SK-N-SH treated with all-trans-retinoic acid at 6 μM for 48 hours (cell line): ENCODE results near the gene SLC25A25.
A peak's percentile ranks its signal among the peaks of the same experiment; 100 is the strongest.
"Not testable (repeated sequence)": the region's sequence is repeated elsewhere in the genome, so short reads cannot be mapped to it uniquely, and the experiment has no call there.

Experiments
- ATAC-seq: fragments of 200-7000 bp; cut with Tn5 transposase; 3 replicates; pipeline ENCODE4 v1.9.1; 2020; ENCODE audit warnings: mild to moderate bottlenecking, moderate library complexity
- ARNTL ChIP-seq: fragments of 450-650 bp; formaldehyde crosslinking; IDR thresholded peaks from 2 replicates; pipeline ENCODE4 v1.5.0; 2020; ENCODE audit warnings: low read depth, mild to moderate bottlenecking, moderate library complexity, borderline replicate concordance
- BACH2 ChIP-seq: fragments of 250-450 bp; sonication (Bioruptor Pico); IDR thresholded peaks from 2 replicates; pipeline ENCODE4 v1.9.0; 2021; ENCODE audit warnings: mild to moderate bottlenecking, borderline replicate concordance
- CSDC2 ChIP-seq: fragments of 250-450 bp; sonication (Bioruptor Pico); IDR thresholded peaks from 2 replicates; pipeline ENCODE4 v1.5.0; 2020; ENCODE audit warnings: mild to moderate bottlenecking, moderate library complexity
- CSRNP3 ChIP-seq: fragments of 250-450 bp; sonication (Bioruptor Pico); IDR thresholded peaks from 2 replicates; pipeline ENCODE4 v1.5.1; 2021; ENCODE audit warnings: mild to moderate bottlenecking, moderate library complexity
- GLIS3 ChIP-seq: fragments of 250-450 bp; sonication (Bioruptor Pico); IDR thresholded peaks from 2 replicates; pipeline ENCODE4 v1.5.0; 2020; ENCODE audit warnings: mild to moderate bottlenecking, moderate library complexity
- ISL1 ChIP-seq: fragments of 250-450 bp; sonication (Bioruptor Pico); IDR thresholded peaks from 2 replicates; pipeline ENCODE4 v2.1.2; 2022; ENCODE audit warnings: mild to moderate bottlenecking, moderate library complexity
- OSR1 ChIP-seq: fragments of 250-450 bp; sonication (Bioruptor Pico); IDR thresholded peaks from 2 replicates; pipeline ENCODE4 v1.8.0; 2022; ENCODE audit warnings: moderate library complexity, mild to moderate bottlenecking, inconsistent platforms
- PATZ1 ChIP-seq: fragments of 250-450 bp; sonication (Bioruptor Pico); IDR thresholded peaks from 2 replicates; pipeline ENCODE4 v1.8.0; 2020; ENCODE audit warnings: mild to moderate bottlenecking, moderate library complexity, borderline replicate concordance
- POU6F1 ChIP-seq: fragments of 250-450 bp; sonication (Bioruptor Pico); IDR thresholded peaks from 2 replicates; pipeline ENCODE4 v1.8.0; 2021; ENCODE audit warnings: low read depth, mild to moderate bottlenecking, moderate library complexity, borderline replicate concordance
- PPARA ChIP-seq: fragments of 250-450 bp; sonication (Bioruptor Pico); IDR thresholded peaks from 2 replicates; pipeline ENCODE4 v1.5.0; 2020; ENCODE audit warnings: mild to moderate bottlenecking, borderline replicate concordance
- RARB ChIP-seq: fragments of 250-450 bp; sonication (Bioruptor Pico); IDR thresholded peaks from 2 replicates; pipeline ENCODE4 v1.8.0; 2021; ENCODE audit warnings: mild to moderate bottlenecking, moderate library complexity
- SNAI2 ChIP-seq: fragments of 250-450 bp; sonication (Bioruptor Pico); IDR thresholded peaks from 2 replicates; pipeline ENCODE4 v1.5.0; 2020; ENCODE audit warnings: mild to moderate bottlenecking, moderate library complexity
- TCF4 ChIP-seq: fragments of 250-450 bp; sonication (Bioruptor Pico); IDR thresholded peaks from 2 replicates; pipeline ENCODE4 v1.8.0; 2021; ENCODE audit warnings: mild to moderate bottlenecking, moderate library complexity, borderline replicate concordance
- TOX ChIP-seq: fragments of 250-450 bp; sonication (Bioruptor Pico); IDR thresholded peaks from 2 replicates; pipeline ENCODE4 v1.8.0; 2021; ENCODE audit warnings: mild to moderate bottlenecking, moderate library complexity, borderline replicate concordance
- TSHZ2 ChIP-seq: fragments of 250-450 bp; sonication (Bioruptor Pico); IDR thresholded peaks from 2 replicates; pipeline ENCODE4 v1.5.0; 2020; ENCODE audit warnings: mild to moderate bottlenecking, moderate library complexity
- ZC3H10 ChIP-seq: fragments of 250-450 bp; sonication (Bioruptor Pico); IDR thresholded peaks from 2 replicates; pipeline ENCODE4 v1.5.1; 2021; ENCODE audit warnings: mild to moderate bottlenecking, moderate library complexity
- ZFP30 ChIP-seq: fragments of 450-650 bp; formaldehyde crosslinking; IDR thresholded peaks from 2 replicates; pipeline ENCODE4 v1.5.0; 2022; ENCODE audit warnings: mild to moderate bottlenecking, moderate library complexity
- ZNF565 ChIP-seq: fragments of 450-650 bp; formaldehyde crosslinking; conservative IDR thresholded peaks from 2 replicates; pipeline ENCODE4 v1.5.0; 2020; ENCODE audit warnings: low read depth, mild to moderate bottlenecking, moderate library complexity
- ZNF70 ChIP-seq: fragments of 450-650 bp; formaldehyde crosslinking; IDR thresholded peaks from 2 replicates; pipeline ENCODE4 v1.5.0; 2020; ENCODE audit warnings: mild to moderate bottlenecking, moderate library complexity

Gene SLC25A25

GRCh38 chr9:128021098-128021497 lies 46.9 kb upstream of the SLC25A25 start:
- TF ChIP-seq PPARA (CRISPR knock-in tag) (no peak), CSDC2 (CRISPR knock-in tag) (no peak), ZFP30 (no peak), TOX (CRISPR knock-in tag) (no peak), TCF4 (no peak), ISL1 (CRISPR knock-in tag) (no peak), TSHZ2 (CRISPR knock-in tag) (no peak), PATZ1 (CRISPR knock-in tag) (no peak), ZNF565 (no peak), CSRNP3 (CRISPR knock-in tag) (no peak), SNAI2 (no peak)
- no peak for ATAC-seq

- TF ChIP-seq ARNTL (CRISPR knock-in tag) (no peak), TSHZ2 (CRISPR knock-in tag) (no peak), ZNF70 (CRISPR knock-in tag) (no peak), TOX (CRISPR knock-in tag) (no peak), SNAI2 (no peak), PPARA (CRISPR knock-in tag) (no peak), BACH2 (CRISPR knock-in tag) (no peak), ZFP30 (no peak), ZC3H10 (no peak), GLIS3 (CRISPR knock-in tag) (no peak)
- ATAC-seq = peak; percentile 80
Measured at GRCh38 chr9:128022886-128023285, 45.1 kb upstream of the SLC25A25 start.

GRCh38 chr9:128023671-128024070 lies 44.4 kb upstream of the SLC25A25 start:
- not testable (repeated sequence) for ATAC-seq

GRCh38 chr9:128024761-128025308 lies 43.2 kb upstream of the SLC25A25 start:
- no peak for ATAC-seq
- TF ChIP-seq GLIS3 (CRISPR knock-in tag) = no peak
- TF ChIP-seq CSRNP3 (CRISPR knock-in tag) = no peak
- TF ChIP-seq ZNF70 (CRISPR knock-in tag) = no peak
- TF ChIP-seq RARB (CRISPR knock-in tag) = no peak
- TF ChIP-seq CSDC2 (CRISPR knock-in tag) = no peak
- TF ChIP-seq OSR1 (CRISPR knock-in tag) = no peak
- no peak for TF ChIP-seq TOX (CRISPR knock-in tag)
- no peak for TF ChIP-seq ZNF565
- no peak for TF ChIP-seq TSHZ2 (CRISPR knock-in tag)
- TF ChIP-seq POU6F1 (CRISPR knock-in tag) = no peak
- TF ChIP-seq TCF4 = no peak
